HepG2 (cell line): ENCODE data around the gene NKX2-2. TPM values are rescaled to one million over a fixed set of nuclear protein-coding genes. Genes with fewer than 3 reads are reported as not detected.

Experiments used
- MXD4 ChIP-seq: IDR thresholded peaks from 2 replicates; pipeline ENCODE4 v1.6.1; 2016; ENCODE audit warnings: mild to moderate bottlenecking, missing biosample characterization, missing genetic modification reagents
- NFAT5 ChIP-seq: sonication (generic); formaldehyde crosslinking; IDR thresholded peaks from 2 replicates; pipeline ENCODE4 v1.4.0; 2020; ENCODE audit warnings: missing genetic modification reagents
- POLR2G ChIP-seq: fragments of 200-400 bp; formaldehyde crosslinking; IDR thresholded peaks from 2 replicates; pipeline ENCODE4 v1.6.1; 2018; ENCODE audit warnings: mild to moderate bottlenecking, low read depth, low read length, moderate library complexity
- RELA ChIP-seq: sonication (generic); formaldehyde crosslinking; IDR thresholded peaks from 2 replicates; pipeline ENCODE4 v1.4.0; 2020; ENCODE audit warnings: missing genetic modification reagents
- SATB2 ChIP-seq: sonication (generic); formaldehyde crosslinking; IDR thresholded peaks from 2 replicates; pipeline ENCODE4 v1.5.0; 2020; ENCODE audit warnings: missing genetic modification reagents
- SYNCRIP ChIP-seq: fragments of 200-400 bp; formaldehyde crosslinking; IDR thresholded peaks from 2 replicates; pipeline ENCODE4 v1.6.1; 2018; ENCODE audit warnings: mild to moderate bottlenecking, low read depth, low read length; ENCODE audit not compliant: insufficient read depth
- ZFP36L2 ChIP-seq: sonication (generic); formaldehyde crosslinking; IDR thresholded peaks from 2 replicates; pipeline ENCODE4 v1.4.0; 2020; ENCODE audit warnings: missing genetic modification reagents
- ZNF446 ChIP-seq: sonication (generic); formaldehyde crosslinking; IDR thresholded peaks from 2 replicates; pipeline ENCODE4 v1.5.0; 2020; ENCODE audit warnings: mild to moderate bottlenecking, missing genetic modification reagents
- polyA plus RNA-seq, 8 experiments: library from polyadenylated mRNA; depleted of rRNA in 3 of 8; stranded (reverse) in 7 of 8; unstranded in 1 of 8; fragments of >200 nt; fragmentation: Illumina TruSeq in 4 of 8; extraction: Trizol in 4 of 8; gene quantifications; 2 replicates each; pipeline versions ENCODE4 v1.2.1 to v1.2.3, GENCODE V29; 2011 to 2016; ENCODE audit warnings: low read depth in 4 of 8, missing spikeins in 1 of 8, mixed read lengths in 1 of 8; ENCODE audit not compliant: insufficient read depth in 1 of 8
- total RNA-seq, 5 experiments: library from RNA; depleted of rRNA; stranded (reverse); fragments of >200 nt; fragmentation: Illumina TruSeq; extraction: Trizol; gene quantifications; 2 replicates each; pipeline ENCODE4 v1.2.3, GENCODE V29; 2016; ENCODE audit warnings: low read depth in 1 of 5
- TF ChIP-seq, protein P1 (sequence below): IDR thresholded peaks from 2 replicates; pipeline ENCODE4 v1.6.1; 2012; ENCODE audit warnings: low read depth, low read length, improper control_type of control experiment

NKX2-2 gene
- total and polyA plus RNA-seq, 2 of the 13 experiments (the other 11 are each of a cell fraction or from before 2014, with no cell fraction given), result not detected

- TF ChIP-seq, protein P1, sequence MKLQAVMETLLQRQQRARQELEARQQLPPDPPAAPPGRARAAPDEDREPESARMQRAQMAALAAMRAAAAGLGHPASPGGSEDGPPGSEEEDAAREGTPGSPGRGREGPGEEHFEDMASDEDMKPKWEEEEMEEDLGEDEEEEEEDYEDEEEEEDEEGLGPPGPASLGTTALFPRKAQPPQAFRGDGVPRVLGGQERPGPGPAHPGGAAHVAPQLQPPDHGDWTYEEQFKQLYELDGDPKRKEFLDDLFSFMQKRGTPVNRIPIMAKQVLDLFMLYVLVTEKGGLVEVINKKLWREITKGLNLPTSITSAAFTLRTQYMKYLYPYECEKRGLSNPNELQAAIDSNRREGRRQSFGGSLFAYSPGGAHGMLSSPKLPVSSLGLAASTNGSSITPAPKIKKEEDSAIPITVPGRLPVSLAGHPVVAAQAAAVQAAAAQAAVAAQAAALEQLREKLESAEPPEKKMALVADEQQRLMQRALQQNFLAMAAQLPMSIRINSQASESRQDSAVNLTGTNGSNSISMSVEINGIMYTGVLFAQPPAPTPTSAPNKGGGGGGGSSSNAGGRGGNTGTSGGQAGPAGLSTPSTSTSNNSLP, result no peak
- no peak for TF ChIP-seq RELA (CRISPR knock-in tag)
- no peak for TF ChIP-seq SYNCRIP
- no peak for TF ChIP-seq MXD4 (CRISPR knock-in tag)
- TF ChIP-seq SATB2, result no peak
- TF ChIP-seq NFAT5 (CRISPR knock-in tag), result no peak
- TF ChIP-seq ZNF446 (CRISPR knock-in tag), result no peak
- TF ChIP-seq ZFP36L2, result no peak
- no peak for TF ChIP-seq POLR2G
Observed at GRCh38 chr20:21556398-21556797, 42.5 kb upstream of the NKX2-2 start (continued).
